HG03097 (cell line): ENCODE measurements around the gene CAPZA1.

Experiments
- ATAC-seq: cut with Tn5 transposase; IDR thresholded peaks from one replicate; pipeline ENCODE4 v1.9.1; 2021; ENCODE audit not compliant: unreplicated experiment, low FRiP score

Gene CAPZA1

DNA sequence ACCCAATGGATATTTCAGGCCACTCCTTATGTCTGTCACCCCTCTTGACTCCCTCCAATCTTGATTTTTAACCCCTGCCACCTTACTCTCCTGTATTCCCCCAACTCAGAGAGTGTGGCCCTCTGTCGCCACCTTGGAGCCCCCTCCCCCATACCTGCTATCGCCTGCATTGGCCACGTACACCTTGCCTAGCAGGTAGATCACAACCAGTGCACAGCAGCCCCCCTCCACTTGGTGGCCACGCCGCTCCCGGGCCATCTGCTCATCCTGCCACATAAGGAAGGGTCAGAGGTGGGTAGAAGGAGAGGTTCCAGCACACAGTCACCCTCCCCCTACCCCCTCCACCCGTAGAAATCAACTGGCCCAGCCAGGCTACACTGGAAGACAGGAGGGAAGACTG is 92.6 kb downstream of the CAPZA1 start:
- ATAC-seq: no peak

DNA sequence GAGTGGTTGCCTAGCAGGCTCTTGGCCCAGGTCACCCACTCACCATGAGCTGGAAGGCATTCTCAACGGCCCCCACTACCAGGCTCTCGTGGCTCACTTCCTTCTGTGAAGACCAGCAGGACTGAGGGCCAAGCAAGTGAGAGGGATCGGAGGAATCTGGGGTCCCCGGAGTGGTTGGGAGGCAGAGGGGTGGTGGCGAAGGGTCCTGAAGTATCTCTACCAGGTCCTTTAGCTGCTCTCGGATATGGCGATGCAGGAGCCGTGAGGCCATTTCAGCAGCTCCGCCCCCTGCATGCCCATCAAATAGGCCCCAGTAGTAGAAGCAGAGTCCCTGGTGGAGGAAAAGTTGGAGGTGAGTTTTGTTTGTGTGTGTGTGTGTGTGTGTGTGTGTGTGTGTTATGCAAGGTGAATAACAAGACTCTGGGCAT is 93.1 kb downstream of the CAPZA1 start:
- ATAC-seq: no peak

DNA sequence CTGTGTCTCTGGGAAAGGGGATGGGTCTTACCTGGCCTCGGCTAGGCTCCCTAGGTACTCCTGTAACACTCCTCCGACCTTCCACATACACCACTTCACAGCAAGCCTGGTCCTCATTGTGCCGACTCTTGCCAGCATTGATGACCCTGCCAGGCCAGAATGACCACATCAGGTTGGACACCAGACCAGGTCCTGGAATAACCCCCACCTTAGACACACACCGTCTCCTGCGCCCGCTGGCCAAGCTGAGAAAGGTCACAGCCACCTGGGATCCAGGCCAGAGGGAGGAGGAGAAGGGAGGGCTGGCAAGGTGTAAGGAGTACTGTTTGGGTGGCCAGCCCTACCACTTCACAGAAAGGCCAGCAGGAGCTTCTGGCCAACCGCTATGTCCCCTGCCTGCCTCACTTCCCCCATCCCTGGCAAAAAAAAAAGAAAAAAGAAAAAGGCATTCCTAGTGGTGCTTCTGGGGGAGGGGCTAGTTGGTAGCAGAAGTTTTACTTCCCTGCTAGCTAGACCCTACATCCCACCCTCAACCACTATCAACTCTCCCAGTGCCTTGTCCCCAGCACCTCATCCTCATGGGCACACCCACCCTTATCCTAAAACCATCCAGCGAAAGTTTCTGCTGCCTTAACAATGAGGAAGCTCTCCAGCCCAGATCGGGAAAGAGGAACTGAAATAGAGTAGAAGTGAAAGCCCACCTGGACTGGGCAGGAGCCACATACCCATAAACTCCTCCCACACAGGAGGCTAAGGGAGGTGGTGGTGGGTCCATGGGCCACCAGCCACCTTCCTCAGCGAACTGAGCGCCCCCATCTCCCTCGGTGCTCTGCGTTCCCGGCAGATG is 94.1 kb downstream of the CAPZA1 start:
- no peak for ATAC-seq

DNA sequence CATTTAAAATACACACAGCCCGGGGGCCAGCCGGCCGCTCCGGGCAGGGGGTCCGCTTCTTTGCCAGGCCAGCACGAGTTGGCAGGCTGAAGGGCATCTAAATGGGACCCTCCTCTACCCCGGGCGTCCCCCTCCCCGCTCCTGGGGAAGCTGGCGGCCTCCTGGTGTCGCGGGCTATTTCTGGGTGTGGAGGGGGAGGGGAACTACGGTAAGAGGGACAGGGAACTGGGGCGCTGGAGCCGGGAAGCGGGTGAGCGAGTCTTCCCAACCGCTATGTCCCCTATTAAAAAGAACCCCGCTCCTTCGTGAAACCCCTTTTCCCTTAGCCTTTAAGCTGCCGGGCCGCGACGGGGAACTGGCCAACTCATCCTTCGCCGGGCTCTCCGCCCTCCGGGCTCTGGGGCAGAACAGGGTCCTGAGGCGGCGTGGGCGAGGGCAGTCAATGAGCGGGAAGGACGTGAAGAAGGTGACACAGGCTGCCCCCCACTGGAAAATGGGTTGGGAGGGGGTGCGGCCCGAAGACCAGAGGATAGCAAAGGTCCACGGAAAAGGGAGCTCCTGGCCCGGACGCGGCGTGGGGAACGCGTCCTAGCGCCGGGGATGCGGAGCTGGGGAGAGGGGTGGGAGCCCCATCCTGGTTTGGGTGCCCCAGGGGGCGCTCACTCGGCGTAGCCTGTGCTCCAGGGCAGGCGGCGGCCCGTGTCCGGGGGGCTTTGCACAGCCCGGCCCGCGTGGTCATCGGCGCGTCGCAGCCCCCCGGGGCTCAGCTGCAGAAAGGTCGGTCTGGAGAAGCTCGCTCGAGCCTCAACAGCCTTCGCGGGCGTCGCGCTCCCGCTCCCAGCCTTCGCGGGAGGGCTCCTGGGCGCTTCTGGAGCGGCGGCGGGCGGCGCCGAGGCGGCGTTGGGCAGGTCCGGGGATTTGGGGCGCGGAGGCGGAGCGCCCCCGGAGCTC is 95.0 kb downstream of the CAPZA1 start:
- ATAC-seq: peak; percentile 19

DNA sequence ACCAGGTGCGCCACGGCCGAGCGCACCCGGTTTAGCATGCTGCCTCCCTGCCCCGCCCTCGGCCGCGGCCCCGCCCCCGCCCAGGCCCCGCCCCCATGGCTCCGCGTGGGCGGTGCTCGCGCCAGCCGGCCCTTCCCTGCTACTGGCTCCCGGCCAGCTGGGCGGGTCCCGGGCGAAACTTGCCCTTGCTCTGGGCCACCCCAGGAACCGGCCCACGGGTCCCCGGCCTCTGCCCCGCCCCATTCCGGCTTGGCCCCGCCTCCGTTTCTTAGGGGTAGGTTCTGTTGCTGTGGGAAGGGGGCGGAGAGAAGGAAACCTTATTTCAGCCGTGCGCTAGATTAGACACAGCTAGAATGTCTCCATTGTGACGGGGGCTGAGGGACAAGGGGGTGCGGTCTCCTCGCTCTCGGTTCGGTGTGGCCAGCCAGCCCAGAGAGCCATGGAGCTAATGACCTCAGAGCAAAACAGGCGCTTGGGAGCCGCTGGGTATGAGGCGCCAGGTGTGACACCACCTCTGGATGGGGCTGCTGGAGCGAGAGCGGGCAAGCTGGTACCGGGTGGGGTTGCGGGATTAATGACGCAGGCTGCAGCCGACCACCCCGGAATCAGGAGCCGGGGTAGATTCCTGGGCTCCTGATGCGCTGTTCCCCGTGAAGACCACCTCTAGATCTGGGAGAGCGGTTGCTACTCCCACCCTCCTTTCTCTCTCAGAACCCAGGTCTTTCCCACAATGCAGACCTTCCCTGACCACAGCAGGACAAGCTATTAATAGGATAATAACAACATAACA is 95.8 kb downstream of the CAPZA1 start, which contains the start of gene PPM1J:
Gene PPM1J (minus strand): TSS at position 69 of the 790 bp plus-strand sequence. CDS start 31 bp downstream, at position 38.
- ATAC-seq: peak; percentile 69

DNA sequence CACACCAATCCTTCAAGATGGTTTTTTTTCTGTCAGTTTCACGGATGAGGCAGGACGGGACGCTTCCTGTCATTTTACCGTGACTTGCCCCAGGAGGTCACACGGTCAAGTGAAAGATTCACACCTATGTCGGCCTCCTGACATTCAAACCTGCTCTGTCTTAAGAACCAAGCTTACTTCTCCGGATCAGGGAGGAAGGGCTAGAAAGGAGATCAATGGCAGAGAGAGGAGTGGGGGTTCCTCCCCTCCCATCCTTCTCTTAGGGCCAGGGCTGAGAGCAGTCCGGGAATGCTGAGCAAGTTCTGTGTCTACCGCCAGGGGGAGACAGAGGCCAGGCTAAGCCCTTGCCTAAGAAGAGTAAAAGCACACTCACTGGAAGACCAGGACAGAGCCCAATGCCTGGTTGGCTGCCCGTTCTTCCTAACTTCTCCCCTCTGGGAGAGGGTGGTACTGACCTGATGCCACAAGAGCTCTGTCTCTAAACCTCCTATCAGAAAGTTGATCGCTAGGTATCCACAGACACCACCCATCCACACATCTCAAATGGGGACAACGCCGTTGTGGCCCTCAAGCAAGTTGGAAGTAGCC is 96.6 kb downstream of the CAPZA1 start:
- no peak for ATAC-seq

DNA sequence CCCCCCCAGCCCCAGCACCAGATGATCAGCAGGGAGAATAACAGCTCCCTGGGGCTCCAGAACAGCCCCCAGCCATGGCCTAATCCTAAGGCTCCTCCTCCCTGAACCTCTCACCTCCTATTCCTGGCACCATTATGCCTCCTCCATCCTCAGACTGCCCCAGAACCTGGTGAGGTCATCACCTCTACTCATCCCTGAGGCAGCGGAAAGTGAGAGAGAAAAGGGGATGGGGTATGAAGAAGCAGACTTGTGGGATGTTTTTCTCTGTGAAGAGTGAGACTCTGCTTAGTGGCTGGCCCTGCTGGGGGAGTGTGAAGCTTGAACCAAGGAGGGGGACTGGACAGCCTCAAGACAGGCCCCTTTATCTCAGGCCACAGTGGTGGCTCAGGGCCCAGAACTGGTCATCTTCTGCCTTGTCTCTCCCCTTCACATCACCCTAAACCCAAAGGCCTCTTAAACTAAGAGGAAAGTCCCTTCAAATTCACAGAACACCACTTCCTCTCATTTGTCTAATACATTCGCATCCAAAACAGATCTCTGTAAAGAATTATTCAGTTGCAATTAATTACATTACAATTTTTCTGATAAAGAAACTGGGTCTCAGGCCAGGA is 97.7 kb downstream of the CAPZA1 start:
- no peak for ATAC-seq

DNA sequence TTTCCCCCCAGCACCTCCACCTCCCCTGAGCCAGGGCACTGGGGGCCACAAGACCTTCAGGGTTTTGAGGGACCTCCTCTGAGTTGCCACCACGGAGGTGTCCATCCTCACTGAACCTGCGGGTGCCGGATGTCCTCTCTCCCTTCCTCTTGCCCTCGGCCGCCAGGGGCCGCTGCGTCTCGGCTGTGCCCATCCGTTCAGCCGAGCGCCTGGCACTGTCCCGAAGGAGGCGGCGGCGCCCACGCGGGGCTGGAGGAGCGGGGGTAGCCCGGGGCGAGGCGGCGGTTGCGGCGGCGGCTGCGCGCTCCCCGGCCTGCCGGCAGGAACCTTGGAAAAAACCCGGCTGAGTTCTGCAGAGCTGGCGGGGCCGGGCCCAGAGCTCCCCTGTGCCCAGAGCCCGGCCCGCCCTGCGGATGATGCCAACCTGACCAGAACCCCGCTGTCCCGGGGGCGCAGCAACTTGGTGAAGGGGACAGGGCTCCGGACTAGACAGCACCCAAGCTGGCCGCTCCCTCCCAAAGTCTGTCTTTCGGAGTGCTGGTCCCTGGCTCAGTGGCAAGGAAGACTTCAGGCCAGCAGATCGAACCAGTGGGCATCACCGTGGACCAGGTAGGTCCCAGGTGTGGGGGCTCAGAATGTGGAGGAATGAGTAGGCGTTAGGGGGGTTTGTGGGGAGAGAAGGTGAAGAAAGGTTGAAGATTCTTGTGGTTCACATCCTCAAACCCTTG is 99.2 kb downstream of the CAPZA1 start:
- ATAC-seq: no peak

DNA sequence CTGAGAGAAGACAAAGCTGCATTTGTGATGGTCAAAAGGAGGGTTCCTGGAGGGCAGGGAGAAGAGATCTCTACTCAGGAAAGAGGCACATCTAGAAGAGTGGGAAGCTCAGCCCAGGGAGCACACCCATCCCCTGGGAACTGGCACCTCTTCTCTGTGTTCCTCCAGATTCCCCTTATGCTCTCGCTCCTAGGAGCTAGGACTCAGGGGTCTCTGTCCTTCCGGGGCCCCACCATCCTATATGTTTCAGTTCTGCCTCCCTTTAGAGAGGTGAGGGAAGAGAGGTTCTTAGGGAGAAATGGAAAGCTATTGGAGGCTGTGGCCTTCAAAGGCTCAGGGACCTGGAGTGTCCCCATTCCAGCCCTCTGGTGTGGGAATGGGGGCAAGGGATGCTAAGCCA is 100.1 kb downstream of the CAPZA1 start:
- ATAC-seq: no peak

DNA sequence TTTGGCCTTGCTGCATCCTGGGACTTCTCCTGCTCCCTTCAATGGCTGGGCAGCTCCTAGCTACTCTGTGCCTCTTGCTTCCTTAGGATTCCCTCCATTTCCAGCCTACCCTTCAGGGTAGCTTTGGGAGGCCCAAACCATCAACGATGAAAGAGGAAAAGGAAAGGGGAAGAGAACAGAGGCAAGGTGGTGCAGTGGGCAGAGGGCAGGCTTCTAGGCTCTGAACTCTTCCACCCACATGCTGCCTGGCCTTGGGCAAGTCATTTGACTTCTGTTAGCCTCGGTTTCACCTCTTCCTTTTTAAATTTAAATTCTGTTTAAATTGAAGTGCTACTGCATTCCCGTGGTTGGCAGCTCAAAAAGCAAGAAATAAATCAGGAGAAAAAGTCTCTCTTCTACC is 101.2 kb downstream of the CAPZA1 start:
- no peak for ATAC-seq
